DND-41 (cell line): Measurements from ENCODE around the gene AP2A2.

Source experiments
- CTCF ChIP-seq: IDR thresholded peaks from 2 replicates; pipeline ENCODE4 v1.5.1; 2012; ENCODE audit warnings: borderline replicate concordance, low read length, moderate library complexity, mild to moderate bottlenecking; ENCODE audit not compliant: poor library complexity, severe bottlenecking; ENCODE audit errors: extremely low read depth
- EZH2 ChIP-seq: IDR thresholded peaks from 3 replicates; pipeline ENCODE4 v1.6.1; 2012; ENCODE audit warnings: borderline replicate concordance, low read depth, mild to moderate bottlenecking, moderate library complexity, low read length, inconsistent platforms; ENCODE audit not compliant: severe bottlenecking

- TF ChIP-seq EZH2 (no peak), CTCF (no peak)
These were observed 116.4 kb downstream of the AP2A2 start for GRCh38 chr11:1041936-1042608.
